HepG2 (cell line): ENCODE measurements around the gene COX6A2. TPM values are rescaled to one million over a fixed set of nuclear protein-coding genes. Genes with fewer than 3 reads are reported as not detected.
A peak's percentile ranks its signal among the peaks of the same experiment; 100 is the strongest.

Experiments used
- ATAC-seq: fragments of 200-7000 bp; cut with Tn5 transposase; 3 replicates; pipeline ENCODE4 v1.9.1; 2020; ENCODE audit warnings: mild to moderate bottlenecking, moderate library complexity
- BruUV-seq: library from RNA; stranded (reverse); fragments of 400-500 nt; replicated peaks from 2 replicates; lab custom pipeline; 2021; lab: Mats Ljungman, UMichigan
- CTCF ChIA-PET: fragments of 300-600 bp; formaldehyde crosslinking; extraction: SDS; loops from one replicate; lab custom pipeline; 2021; ENCODE audit warnings: low total read pairs, inconsistent platforms, low intra/inter-chr PET ratio; lab: Yijun Ruan, JAX
- POLR2A ChIA-PET: fragments of 350-600 bp; sonication (Branson Sonifier 250); formaldehyde crosslinking; loops from one replicate; lab custom pipeline; 2020; ENCODE audit warnings: antibody characterized with exemption, inconsistent platforms; lab: Yijun Ruan, JAX
- DNase-seq: peaks from one replicate; pipeline ENCODE4 v3.0.0-alpha.2; 2015; ENCODE audit warnings: low spot score
- FAIRE-seq: peaks from 3 replicates; lab custom pipeline; 2011; peaks lifted over from hg19 to GRCh38; lab: Jason Lieb, UNC
- H2AFZ ChIP-seq: one replicate; pipeline ENCODE4 v1.6.1; 2011; ENCODE audit warnings: low read length, inconsistent platforms
- H3K27ac ChIP-seq: fragments of 300-600 bp; 3 replicates; pipeline ENCODE4 v1.8.0; 2011; ENCODE audit warnings: mixed run types, mild to moderate bottlenecking, mixed read lengths, low read length, inconsistent platforms; ENCODE audit not compliant: insufficient read depth; ENCODE audit errors: extremely low read length
- H3K27me3 ChIP-seq, 2 experiments: fragments of 200-600 bp in 1 of 2; 2 replicates in 1 of 2; 3 replicates in 1 of 2; pipeline versions ENCODE4 v1.6.0 to v1.8.0; 2011; ENCODE audit warnings: low read length in 2 of 2, mild to moderate bottlenecking in 2 of 2, moderate library complexity in 2 of 2, inconsistent platforms in 1 of 2; ENCODE audit not compliant: insufficient read depth in 2 of 2, control insufficient read depth in 1 of 2
- H3K36me3 ChIP-seq, 2 experiments: fragments of 200-600 bp in 1 of 2; replicated peaks in 1 of 2; 2 replicates in 1 of 2; 3 replicates in 1 of 2; pipeline versions ENCODE4 v1.5.1 to v1.8.0; 2011; ENCODE audit warnings: low read length in 2 of 2, inconsistent platforms in 1 of 2; ENCODE audit not compliant: insufficient read depth in 2 of 2, control insufficient read depth in 1 of 2
- H3K4me1 ChIP-seq: 2 replicates; pipeline ENCODE4 v1.5.1; 2012; ENCODE audit warnings: low read length, inconsistent platforms; ENCODE audit not compliant: insufficient read depth
- H3K4me2 ChIP-seq: 2 replicates; pipeline ENCODE4 v1.6.0; 2011; ENCODE audit warnings: low read depth, low read length, inconsistent platforms
- H3K4me3 ChIP-seq, 3 experiments: fragments of 200-600 bp in 1 of 3; sonication (generic), shearing (Covaris generic) in 1 of 3; replicated peaks in 1 of 3; 2 replicates each; pipeline ENCODE4 v1.5.1; 2011 to 2016; ENCODE audit warnings: low read length in 3 of 3, inconsistent platforms in 2 of 3, low read depth in 2 of 3, mild to moderate bottlenecking in 2 of 3, control low read depth in 1 of 3, mixed read lengths in 1 of 3; ENCODE audit not compliant: insufficient read depth in 1 of 3
- H3K79me2 ChIP-seq: one replicate; pipeline ENCODE4 v1.6.1; 2011; ENCODE audit warnings: low read length, inconsistent platforms; ENCODE audit not compliant: insufficient read depth
- H3K9ac ChIP-seq: 2 replicates; pipeline ENCODE4 v1.6.0; 2011; ENCODE audit warnings: mild to moderate bottlenecking, low read depth, low read length, inconsistent platforms; ENCODE audit not compliant: insufficient read depth
- H3K9me3 ChIP-seq: 2 replicates; pipeline ENCODE4 v1.5.1; 2012; ENCODE audit warnings: mild to moderate bottlenecking, low read length
- H4K20me1 ChIP-seq: 2 replicates; pipeline ENCODE4 v1.6.0; 2011; ENCODE audit warnings: inconsistent platforms, mild to moderate bottlenecking, low read length, moderate library complexity; ENCODE audit not compliant: insufficient read depth
- BRF2 ChIP-seq: sonication (generic); formaldehyde crosslinking; IDR thresholded peaks from 2 replicates; pipeline ENCODE4 v1.8.1; 2022; ENCODE audit warnings: mild to moderate bottlenecking, missing genetic modification reagents
- CENPT ChIP-seq: sonication (generic); formaldehyde crosslinking; IDR thresholded peaks from 2 replicates; pipeline ENCODE4 v1.8.0; 2022; ENCODE audit warnings: low read depth, mild to moderate bottlenecking, moderate library complexity, missing genetic modification reagents
- EZH2 ChIP-seq: conservative IDR thresholded peaks from 2 replicates; pipeline ENCODE4 v1.6.1; 2012; ENCODE audit warnings: mild to moderate bottlenecking, low read depth, low read length, moderate library complexity
- GATAD2A ChIP-seq: IDR thresholded peaks from 2 replicates; pipeline ENCODE4 v1.6.1; 2016
- KLF16 ChIP-seq, 2 experiments: sonication (generic) in 1 of 2; formaldehyde crosslinking in 1 of 2; IDR thresholded peaks; 2 replicates each; pipeline versions ENCODE4 v1.6.1 to v1.8.0; 2016 to 2023; ENCODE audit warnings: missing genetic modification reagents in 2 of 2, missing compliant biosample characterization in 1 of 2
- NFYB ChIP-seq: sonication (generic); formaldehyde crosslinking; IDR thresholded peaks from 2 replicates; pipeline ENCODE4 v1.4.0; 2020; ENCODE audit warnings: missing genetic modification reagents
- POGK ChIP-seq: sonication (generic); formaldehyde crosslinking; conservative IDR thresholded peaks from 2 replicates; pipeline ENCODE4 v1.8.0; 2022; ENCODE audit warnings: mild to moderate bottlenecking, moderate library complexity, missing genetic modification reagents
- SMAD9 ChIP-seq: sonication (generic); formaldehyde crosslinking; IDR thresholded peaks from 2 replicates; pipeline ENCODE4 v1.5.1; 2020; ENCODE audit warnings: mild to moderate bottlenecking, missing genetic modification reagents
- SP4 ChIP-seq: sonication (generic); formaldehyde crosslinking; IDR thresholded peaks from 2 replicates; pipeline ENCODE4 v1.8.1; 2023; ENCODE audit warnings: mild to moderate bottlenecking, missing genetic modification reagents
- TEF ChIP-seq: sonication (generic); formaldehyde crosslinking; IDR thresholded peaks from 2 replicates; pipeline ENCODE4 v1.5.0; 2020; ENCODE audit warnings: missing genetic modification reagents
- ZNF20 ChIP-seq: sonication (generic); formaldehyde crosslinking; IDR thresholded peaks from 2 replicates; pipeline ENCODE4 v1.4.0; 2020; ENCODE audit warnings: mild to moderate bottlenecking, moderate library complexity, missing genetic modification reagents
- ZNF652 ChIP-seq: IDR thresholded peaks from 2 replicates; pipeline ENCODE4 v1.6.1; 2016; ENCODE audit warnings: low read depth, borderline replicate concordance
- ZNF816 ChIP-seq: sonication (generic); formaldehyde crosslinking; IDR thresholded peaks from 2 replicates; pipeline ENCODE4 v1.8.0; 2022; ENCODE audit warnings: missing genetic modification reagents, mild to moderate bottlenecking, borderline replicate concordance
- ZSCAN31 ChIP-seq: sonication (generic); formaldehyde crosslinking; IDR thresholded peaks from 2 replicates; pipeline ENCODE4 v1.5.0; 2020; ENCODE audit warnings: low read depth, mild to moderate bottlenecking, missing genetic modification reagents
- WGBS: methylation state at CpG from one replicate; pipeline ENCODE4 v1.1.6; 2017; ENCODE audit warnings: low lambda C conversion rate; 5-methylcytosine and 5-hydroxymethylcytosine counted together
- in situ Hi-C: cut with HindIII; loops from 2 replicates; pipeline ENCODE4 v1.10.0; 2017; ENCODE audit warnings: low pct_unique_long_range_greater_than_20kb; ENCODE audit not compliant: extremely low pct_ligation_motif_present
- intact Hi-C: fragments of 100-400 bp; cut with micrococcal nuclease; formaldehyde crosslinking; loops from one replicate; pipeline ENCODE4 v1.10.0; 2022; ENCODE audit not compliant: unreplicated experiment
- polyA plus RNA-seq, 8 experiments: library from polyadenylated mRNA; depleted of rRNA in 3 of 8; stranded (reverse) in 7 of 8; unstranded in 1 of 8; fragments of >200 nt; fragmentation: Illumina TruSeq in 4 of 8; extraction: Trizol in 4 of 8; gene quantifications; 2 replicates each; pipeline versions ENCODE4 v1.2.1 to v1.2.3, GENCODE V29; 2011 to 2016; ENCODE audit warnings: low read depth in 4 of 8, missing spikeins in 1 of 8, mixed read lengths in 1 of 8; ENCODE audit not compliant: insufficient read depth in 1 of 8
- total RNA-seq, 5 experiments: library from RNA; depleted of rRNA; stranded (reverse); fragments of >200 nt; fragmentation: Illumina TruSeq; extraction: Trizol; gene quantifications; 2 replicates each; pipeline ENCODE4 v1.2.3, GENCODE V29; 2016; ENCODE audit warnings: low read depth in 1 of 5
- TF ChIP-seq, protein P1 (sequence below): sonication (generic); formaldehyde crosslinking; IDR thresholded peaks from 2 replicates; pipeline ENCODE4 v1.5.0; 2020; ENCODE audit warnings: missing genetic modification reagents
- TF ChIP-seq, protein P2 (sequence below): IDR thresholded peaks from 2 replicates; pipeline ENCODE4 v1.6.1; 2016; ENCODE audit warnings: missing compliant biosample characterization, missing genetic modification reagents, borderline replicate concordance

COX6A2 gene
- total and polyA plus RNA-seq, 2 of the 13 experiments (the other 11 are each of a cell fraction or from before 2014, with no cell fraction given) = not detected

DNA sequence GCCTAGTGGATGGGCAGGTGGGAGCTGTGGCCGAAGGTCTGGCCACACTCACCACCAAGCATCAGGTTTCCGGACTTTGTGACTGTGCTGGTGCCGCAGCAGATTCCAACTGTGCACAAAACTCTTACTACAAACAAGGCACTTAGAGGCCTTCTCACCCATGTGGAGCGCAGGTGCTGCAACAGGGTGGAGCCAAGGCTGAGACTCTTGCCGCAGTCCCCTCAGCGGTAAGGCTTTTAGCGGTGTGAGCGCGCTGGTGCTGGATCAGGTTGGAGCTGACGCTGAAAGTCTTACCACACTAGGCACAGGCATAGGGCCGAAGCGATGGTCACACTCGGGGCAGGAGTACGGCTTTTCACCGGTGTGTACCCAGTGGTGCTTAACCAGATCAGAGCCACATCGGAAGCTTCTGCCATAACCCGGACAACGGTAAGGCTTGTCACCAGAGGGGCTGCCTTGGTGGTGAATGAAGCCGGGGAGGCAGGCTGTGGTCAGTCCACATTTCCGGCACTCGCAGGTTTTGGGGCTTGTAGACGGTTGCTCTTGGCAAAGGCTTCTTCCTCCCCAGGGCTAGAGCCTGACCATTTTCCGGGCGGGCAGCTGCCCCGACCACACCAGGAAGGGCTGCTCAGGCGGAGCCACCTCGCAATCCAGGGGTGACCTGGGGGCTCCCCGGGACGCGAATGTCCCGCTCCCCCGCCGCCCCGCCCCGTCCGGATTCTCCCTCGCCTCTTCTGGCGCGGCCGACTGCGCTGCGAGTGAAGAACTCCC, 30.1 kb upstream of the COX6A2 start (continued):
- TF ChIP-seq, protein P1, sequence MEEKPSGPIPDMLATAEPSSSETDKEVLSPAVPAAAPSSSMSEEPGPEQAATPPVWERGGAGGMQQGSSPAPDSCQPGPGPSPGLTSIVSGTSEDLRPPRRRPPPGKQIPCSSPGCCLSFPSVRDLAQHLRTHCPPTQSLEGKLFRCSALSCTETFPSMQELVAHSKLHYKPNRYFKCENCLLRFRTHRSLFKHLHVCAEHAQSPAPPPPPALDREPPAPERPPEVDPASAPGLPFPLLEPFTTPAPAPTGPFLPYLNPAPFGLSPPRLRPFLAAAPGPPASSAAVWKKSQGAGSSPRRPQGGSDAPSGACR = peak; percentile 94
- no peak for TF ChIP-seq ZNF816 (CRISPR knock-in tag)

DNA sequence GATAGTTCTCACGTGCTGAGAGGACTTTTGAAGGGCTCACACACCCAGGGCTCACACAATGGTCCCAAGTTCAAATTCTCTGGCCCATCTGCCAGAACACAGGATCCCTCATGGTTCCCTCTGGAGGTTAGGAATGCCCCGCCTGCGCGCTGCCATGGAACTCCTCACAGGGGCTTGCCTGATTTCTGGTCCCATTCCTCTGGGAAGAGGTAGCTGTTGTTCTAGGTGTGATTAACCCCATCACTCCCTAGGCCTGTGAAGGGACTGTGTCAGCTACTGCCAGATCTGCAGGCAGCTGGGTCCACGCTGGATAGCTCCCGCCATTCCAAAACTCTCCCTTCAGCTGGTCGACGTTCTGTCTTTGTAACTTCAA, 28.8 kb upstream of the COX6A2 start:
- peak overlapping the region; percentile 95 for H3K27ac ChIP-seq
- no TSS peak for BruUV-seq
- TF ChIP-seq ZNF20 (CRISPR knock-in tag) (no peak), KLF16 (CRISPR knock-in tag; IDR thresholded peaks at IDR 0.05) (no peak), TEF (CRISPR knock-in tag) (no peak), CENPT (CRISPR knock-in tag) (no peak), NFYB (no peak), GATAD2A (CRISPR knock-in tag) (no peak), ZNF652 (CRISPR knock-in tag) (peak; percentile 68; the same call in 1 of the 2 replicates), POGK (CRISPR knock-in tag) (no peak), BRF2 (CRISPR knock-in tag) (no peak), EZH2 (no peak), ZSCAN31 (CRISPR knock-in tag) (no peak), SP4 (no peak), SMAD9 (no peak)
- TF ChIP-seq, protein P2, sequence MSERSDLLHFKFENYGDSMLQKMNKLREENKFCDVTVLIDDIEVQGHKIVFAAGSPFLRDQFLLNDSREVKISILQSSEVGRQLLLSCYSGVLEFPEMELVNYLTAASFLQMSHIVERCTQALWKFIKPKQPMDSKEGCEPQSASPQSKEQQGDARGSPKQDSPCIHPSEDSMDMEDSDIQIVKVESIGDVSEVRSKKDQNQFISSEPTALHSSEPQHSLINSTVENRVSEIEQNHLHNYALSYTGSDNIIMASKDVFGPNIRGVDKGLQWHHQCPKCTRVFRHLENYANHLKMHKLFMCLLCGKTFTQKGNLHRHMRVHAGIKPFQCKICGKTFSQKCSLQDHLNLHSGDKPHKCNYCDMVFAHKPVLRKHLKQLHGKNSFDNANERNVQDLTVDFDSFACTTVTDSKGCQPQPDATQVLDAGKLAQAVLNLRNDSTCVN (CRISPR knock-in tag) = no peak

More for the DNA sequence above, 28.8 kb upstream of the COX6A2 start:
- FAIRE-seq (no peak), DNase-seq (no peak), ATAC-seq (no peak)
- Histone ChIP-seq H3K4me2 (peak overlapping the region; percentile 99), H3K79me2 (peaks cover 38% of the 10 kb centered on the region), H3K27me3 (no peaks in the 10 kb centered on the region; a peak in 1 of 5 replicates), H3K4me1 (peaks cover 69% of the 10 kb centered on the region), H3K4me3 (peak overlapping the region; percentile 6 to 98 (median 83); a peak in 5 of 6 replicates), H4K20me1 (peaks cover 49% of the 10 kb centered on the region), H2AFZ (no peak overlapping the region), H3K9me3 (no peaks in the 10 kb centered on the region), H3K9ac (peak overlapping the region; percentile 97; the same call in 1 of the 2 replicates), H3K36me3 (peaks cover 5 to 11% of the 10 kb centered on the region in 2 experiments)
- ChIA-PET CTCF (no interaction called here), POLR2A (interaction anchor here (1.1 to 8.3 kb wide), 4 partner anchors 8 to 277 kb away, joined by 5 to 110 read pairs (median 8); partner anchors contain the start of gene FUS)
- in situ Hi-C loops = loop anchor here (5.0 to 10.0 kb wide), 3 partner anchors 245 to 465 kb away; partner anchors contain the start of gene ZNF267
- intact Hi-C loops = loop anchor here (5.0 kb wide), 1 partner anchor 415 kb away; the partner anchor contains the start of gene ZNF267
- 71% methylated on average over 8 of the region's 8 CpGs for WGBS
